WTC11 (cell line): ENCODE data around the gene ANKMY1. TPM values are rescaled to one million over a fixed set of nuclear protein-coding genes. Genes with fewer than 3 reads are reported as not detected.

Experiments
- ATAC-seq: fragments of 200-7000 bp; cut with Tn5 transposase; 2 replicates; pipeline ENCODE4 v1.10.0; 2021; ENCODE audit warnings: mild to moderate bottlenecking, moderate library complexity
- CTCF ChIA-PET: fragments of 300-600 bp; sonication (Branson Sonifier 250); formaldehyde crosslinking; loops from one replicate; lab custom pipeline; 2021; ENCODE audit warnings: antibody characterized with exemption; lab: Charles Lee
- POLR2A ChIA-PET: fragments of 350-600 bp; sonication (Branson Sonifier 250); formaldehyde crosslinking; loops from one replicate; lab custom pipeline; 2021; ENCODE audit warnings: antibody characterized with exemption; lab: Charles Lee
- DNase-seq: peaks from one replicate; pipeline ENCODE4 v3.0.0; 2021; ENCODE audit warnings: low spot score
- H3K27ac Mint-ChIP-seq: 2 replicates; pipeline ENCODE4 v1.8.0; 2021; ENCODE audit warnings: mixed read lengths
- H3K27me3 Mint-ChIP-seq: 2 replicates; pipeline ENCODE4 v1.8.0; 2021; ENCODE audit warnings: low read depth, mild to moderate bottlenecking, moderate library complexity, mixed read lengths
- H3K36me3 Mint-ChIP-seq: 2 replicates; pipeline ENCODE4 v1.8.0; 2021; ENCODE audit warnings: mixed read lengths
- H3K4me1 Mint-ChIP-seq: 2 replicates; pipeline ENCODE4 v1.8.0; 2022; ENCODE audit warnings: mixed read lengths
- H3K4me3 Mint-ChIP-seq: 2 replicates; pipeline ENCODE4 v1.8.0; 2021; ENCODE audit warnings: mild to moderate bottlenecking, moderate library complexity, mixed read lengths
- H3K9me3 Mint-ChIP-seq: 2 replicates; pipeline ENCODE4 v1.8.0; 2021; ENCODE audit warnings: mixed read lengths
- ATF2 ChIP-seq: sonication (generic); formaldehyde crosslinking; IDR thresholded peaks from 2 replicates; pipeline ENCODE4 v1.8.1; 2022; ENCODE audit warnings: low read depth, missing genetic modification reagents, borderline replicate concordance
- ATF3 ChIP-seq: sonication (generic); formaldehyde crosslinking; conservative IDR thresholded peaks from 2 replicates; pipeline ENCODE4 v1.8.1; 2022; ENCODE audit warnings: mild to moderate bottlenecking, missing genetic modification reagents
- E2F1 ChIP-seq: sonication (generic); formaldehyde crosslinking; IDR thresholded peaks from 2 replicates; pipeline ENCODE4 v1.8.0; 2022; ENCODE audit warnings: mild to moderate bottlenecking, missing genetic modification reagents
- EMX1 ChIP-seq: fragments of 250-450 bp; sonication (Bioruptor Pico); IDR thresholded peaks from 2 replicates; pipeline ENCODE4 v1.8.0; 2021; ENCODE audit warnings: mild to moderate bottlenecking
- ETV6 ChIP-seq: sonication (generic); formaldehyde crosslinking; IDR thresholded peaks from 2 replicates; pipeline ENCODE4 v1.8.1; 2022; ENCODE audit warnings: mild to moderate bottlenecking, missing genetic modification reagents
- FOXK1 ChIP-seq: sonication (generic); formaldehyde crosslinking; IDR thresholded peaks from 2 replicates; pipeline ENCODE4 v1.8.0; 2022; ENCODE audit warnings: mild to moderate bottlenecking, moderate library complexity, missing genetic modification reagents
- GRHL2 ChIP-seq: fragments of 250-450 bp; sonication (Bioruptor Pico); IDR thresholded peaks from 2 replicates; pipeline ENCODE4 v1.8.0; 2022; ENCODE audit warnings: mild to moderate bottlenecking, moderate library complexity; ENCODE audit not compliant: insufficient replicate concordance, severe bottlenecking
- HMGXB4 ChIP-seq: sonication (generic); formaldehyde crosslinking; IDR thresholded peaks from 2 replicates; pipeline ENCODE4 v1.8.1; 2023; ENCODE audit warnings: mild to moderate bottlenecking, moderate library complexity, missing genetic modification reagents
- MXD4 ChIP-seq: fragments of 250-450 bp; sonication (Bioruptor Pico); IDR thresholded peaks from 2 replicates; pipeline ENCODE4 v1.8.0; 2021; ENCODE audit warnings: mild to moderate bottlenecking, moderate library complexity, borderline replicate concordance
- OVOL2 ChIP-seq: fragments of 250-450 bp; sonication (Bioruptor Pico); IDR thresholded peaks from 2 replicates; pipeline ENCODE4 v1.9.0; 2021; ENCODE audit warnings: mild to moderate bottlenecking, borderline replicate concordance
- PREB ChIP-seq: sonication (generic); formaldehyde crosslinking; IDR thresholded peaks from 2 replicates; pipeline ENCODE4 v1.8.1; 2022; ENCODE audit warnings: mild to moderate bottlenecking, missing genetic modification reagents, moderate library complexity, borderline replicate concordance
- SMAD4 ChIP-seq: sonication (generic); formaldehyde crosslinking; IDR thresholded peaks from 2 replicates; pipeline ENCODE4 v1.8.0; 2022; ENCODE audit warnings: mild to moderate bottlenecking, missing genetic modification reagents
- SP1 ChIP-seq: sonication (generic); formaldehyde crosslinking; conservative IDR thresholded peaks from 2 replicates; pipeline ENCODE4 v1.8.1; 2022; ENCODE audit warnings: missing genetic modification reagents
- STAT6 ChIP-seq: sonication (generic); formaldehyde crosslinking; conservative IDR thresholded peaks from 2 replicates; pipeline ENCODE4 v1.8.1; 2023; ENCODE audit warnings: mild to moderate bottlenecking, low read depth, missing genetic modification reagents, moderate library complexity
- TP53 ChIP-seq: sonication (generic); formaldehyde crosslinking; IDR thresholded peaks from 2 replicates; pipeline ENCODE4 v1.8.1; 2023; ENCODE audit warnings: mild to moderate bottlenecking, missing genetic modification reagents
- ZNF121 ChIP-seq: sonication (generic); formaldehyde crosslinking; IDR thresholded peaks from 2 replicates; pipeline ENCODE4 v1.8.0; 2023; ENCODE audit warnings: missing genetic modification reagents
- ZNF138 ChIP-seq: sonication (generic); formaldehyde crosslinking; conservative IDR thresholded peaks from 2 replicates; pipeline ENCODE4 v1.8.1; 2022; ENCODE audit warnings: mild to moderate bottlenecking, moderate library complexity, missing genetic modification reagents
- ZNF232 ChIP-seq: sonication (generic); formaldehyde crosslinking; IDR thresholded peaks from 2 replicates; pipeline ENCODE4 v1.8.0; 2022; ENCODE audit warnings: mild to moderate bottlenecking, missing genetic modification reagents
- ZNF281 ChIP-seq: sonication (generic); formaldehyde crosslinking; IDR thresholded peaks from 2 replicates; pipeline ENCODE4 v1.8.0; 2023; ENCODE audit warnings: mild to moderate bottlenecking, missing genetic modification reagents
- total RNA-seq: library from RNA; stranded (reverse); gene quantifications from 3 replicates; pipeline ENCODE4 v1.2.3, GENCODE V29; 2021

ANKMY1 gene
- total RNA-seq, 1 experiment from 2014 or later = 4.6 TPM

GRCh38 chr2:240503375-240503774 is 54.4 kb downstream of the ANKMY1 start:
- no peaks in the 10 kb centered on the region for H3K9me3 Mint-ChIP-seq
- ChIA-PET CTCF (interaction anchor here (1.6 kb wide), 1 partner anchor 11 kb away, joined by 7 read pairs; no protein-coding TSS in a partner anchor), POLR2A (no interaction called here)
- TF ChIP-seq ZNF232 (CRISPR knock-in tag) (no peak), ETV6 (CRISPR knock-in tag) (no peak), ATF2 (CRISPR knock-in tag) (no peak), SMAD4 (CRISPR knock-in tag) (no peak), FOXK1 (CRISPR knock-in tag) (no peak), PREB (no peak), ZNF121 (no peak), MXD4 (CRISPR knock-in tag) (no peak), OVOL2 (no peak), GRHL2 (CRISPR knock-in tag) (no peak), HMGXB4 (no peak), E2F1 (no peak), TP53 (CRISPR knock-in tag) (no peak), STAT6 (CRISPR knock-in tag) (no peak), ATF3 (CRISPR knock-in tag) (no peak), SP1 (CRISPR knock-in tag) (no peak), ZNF281 (CRISPR knock-in tag) (no peak), EMX1 (CRISPR knock-in tag) (no peak), ZNF138 (no peak)
- ATAC-seq = no peak
- peaks cover 3% of the 10 kb centered on the region; the same call in 1 of the 2 replicates for H3K27me3 Mint-ChIP-seq
- no peak overlapping the region for H3K27ac Mint-ChIP-seq
- H3K4me3 Mint-ChIP-seq = no peak overlapping the region
- no peaks in the 10 kb centered on the region for H3K4me1 Mint-ChIP-seq
- no peak for DNase-seq
- H3K36me3 Mint-ChIP-seq = no peaks in the 10 kb centered on the region
